Renal cortex interstitium (tissue), 11 donors: ENCODE results near the gene TMBIM6. TPM values are rescaled to one million over a fixed set of nuclear protein-coding genes. Genes with fewer than 3 reads are reported as not detected.

Source experiments
- DNase-seq, 11 donors: peaks; one replicate each; pipeline ENCODE4 v3.0.0-alpha.2; 2013; ENCODE audit warnings: low read depth in 9 of 11, low spot score in 4 of 11; ENCODE audit errors: extremely low read depth in 1 of 11
- polyA plus RNA-seq, 3 donors: library from polyadenylated mRNA; unstranded; fragments of 120-200 nt; gene quantifications; one replicate each; pipeline ENCODE4 v1.2.1, GENCODE V29; 2013; ENCODE audit not compliant: insufficient read length in 3 of 3

TMBIM6 gene
- polyA plus RNA-seq, 3 donors, result 665 to 770 (median 739) TPM

- no peak for DNase-seq
Observed at GRCh38 chr12:49787672-49788071, 46.3 kb downstream of the TMBIM6 start.

GRCh38 chr12:49789992-49790391, 48.6 kb downstream of the TMBIM6 start:
- peak in 2 of 11 donors; percentile 20 to 46 for DNase-seq

GRCh38 chr12:49790741-49791555, 49.6 kb downstream of the TMBIM6 start:
- peak in 1 of 11 donors; percentile 8 for DNase-seq

GRCh38 chr12:49791700-49792099, 50.3 kb downstream of the TMBIM6 start:
- no peak for DNase-seq

DNA sequence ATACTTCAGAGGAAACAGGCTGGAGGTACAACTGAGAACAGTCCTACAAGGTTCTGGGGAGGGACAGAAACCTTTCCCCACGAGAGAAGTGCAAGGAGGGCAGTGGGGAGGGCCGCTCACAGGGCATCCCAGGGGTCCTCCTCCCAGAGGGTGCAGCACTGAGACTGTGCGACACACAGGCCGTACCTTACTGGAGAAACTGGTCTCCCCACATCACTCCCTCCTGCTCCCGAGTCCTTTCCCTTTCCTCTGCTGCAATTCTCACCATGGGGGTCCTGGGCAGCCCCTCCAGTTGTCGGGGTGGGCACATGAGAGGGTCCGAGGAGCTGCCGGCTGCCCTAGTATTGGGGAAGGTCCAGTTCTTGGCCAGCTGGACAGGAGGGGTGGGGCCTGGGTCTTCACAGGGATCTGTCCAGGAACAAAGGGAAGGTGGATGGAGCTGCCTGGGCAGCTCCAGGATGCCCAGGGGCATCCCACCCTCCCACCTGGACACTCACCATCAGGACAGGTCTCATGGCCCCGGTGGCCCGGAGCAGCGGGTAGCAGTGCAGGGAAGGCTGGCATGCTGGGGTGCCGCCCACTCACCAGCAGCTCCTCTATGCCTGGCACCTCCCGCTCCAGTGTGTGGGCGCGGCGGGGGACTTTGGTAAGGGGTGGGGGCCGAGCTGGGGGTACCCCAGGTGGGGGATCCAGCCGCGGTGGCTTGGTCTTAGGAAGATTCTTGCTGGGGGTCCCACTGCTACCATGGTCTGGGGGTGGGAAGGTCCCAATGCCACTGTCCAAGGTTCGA, 51.0 kb downstream of the TMBIM6 start:
- DNase-seq, result no peak

GRCh38 chr12:49792976-49793580, 51.7 kb downstream of the TMBIM6 start:
- no peak for DNase-seq

- DNase-seq, result no peak
Observed at GRCh38 chr12:49793620-49794019, 52.3 kb downstream of the TMBIM6 start.

DNA sequence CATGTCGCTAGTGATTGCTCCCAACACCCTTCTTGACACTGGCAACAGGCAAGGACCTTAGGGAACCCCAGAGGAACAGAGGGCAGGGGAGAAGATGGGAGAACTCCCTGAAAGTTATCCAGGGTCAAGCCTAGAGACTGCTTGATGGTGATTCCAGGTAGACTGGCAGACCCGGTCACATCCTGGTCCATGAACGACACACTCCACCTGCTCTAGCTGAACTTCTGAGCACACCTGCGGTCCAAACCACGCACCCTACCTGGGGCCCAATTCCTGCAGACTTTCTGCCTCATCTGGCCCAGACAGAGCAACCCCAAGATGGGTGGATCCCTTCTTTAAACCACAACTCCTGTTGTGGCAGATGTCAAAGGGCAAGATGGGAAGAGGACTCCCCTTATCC, 52.7 kb downstream of the TMBIM6 start:
- no peak for DNase-seq

DNA sequence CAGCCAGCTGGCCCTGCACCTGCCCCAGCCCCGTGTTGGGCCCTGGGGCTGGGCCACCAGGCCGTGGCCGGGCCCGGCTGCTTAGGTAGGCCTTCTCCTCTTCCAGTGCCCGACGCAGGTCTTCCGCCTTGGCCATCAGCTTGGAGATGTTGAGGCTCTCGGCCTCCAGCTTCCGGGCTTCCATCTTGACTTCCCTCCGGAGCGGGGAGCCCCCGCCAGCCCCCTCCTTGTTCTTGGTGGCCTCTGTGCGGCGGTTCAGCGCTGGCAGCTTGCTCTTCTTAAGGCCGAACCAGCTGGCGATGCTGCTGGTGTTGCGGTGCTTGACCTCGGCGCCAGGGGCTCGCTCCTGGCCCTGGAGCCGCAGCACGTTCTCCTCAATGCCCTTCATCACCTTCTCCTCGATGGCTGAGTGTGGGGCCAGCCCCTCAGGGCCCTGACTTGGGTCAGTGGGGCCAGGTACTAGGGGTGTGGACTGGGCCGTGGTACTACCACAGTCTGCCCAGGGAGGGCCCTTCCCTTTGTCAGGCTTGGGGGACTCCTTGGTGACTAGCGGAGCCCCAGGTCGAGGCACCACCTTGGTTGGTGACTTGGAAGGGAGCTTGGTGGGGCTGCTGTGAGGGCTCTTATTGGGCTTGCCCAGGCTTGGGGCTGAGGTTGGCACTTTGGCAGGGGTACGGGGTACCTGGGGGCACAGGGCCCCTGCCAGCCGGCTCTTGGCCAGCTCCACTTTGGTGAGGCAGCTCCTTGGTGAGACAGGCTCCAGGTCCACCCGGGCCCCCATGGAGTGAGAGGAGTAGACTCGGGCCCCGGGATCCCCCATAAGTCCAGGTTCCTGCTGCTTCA, 53.7 kb downstream of the TMBIM6 start:
- DNase-seq, result no peak

- DNase-seq, result no peak
Observed at GRCh38 chr12:49795654-49796105, 54.3 kb downstream of the TMBIM6 start.

DNA sequence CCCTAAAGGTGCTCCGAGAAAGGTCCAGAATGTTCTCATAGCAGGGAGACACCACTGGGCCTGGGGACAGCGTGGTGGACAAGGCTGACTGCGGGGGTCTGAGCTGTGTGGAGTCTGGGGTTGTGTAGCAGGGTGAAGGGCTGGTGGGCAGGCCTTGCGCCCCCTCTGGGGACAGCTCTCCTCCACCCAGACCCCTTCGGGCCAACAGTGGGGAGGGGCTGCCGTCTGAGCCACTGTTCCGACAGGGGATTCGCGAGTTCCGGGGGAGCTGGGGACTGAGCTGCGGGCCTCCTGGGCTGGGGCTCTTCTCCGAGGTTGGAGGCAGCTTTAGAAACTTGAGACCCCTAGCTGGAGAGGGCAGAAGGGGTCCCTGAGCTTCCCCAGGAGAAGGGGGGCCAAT, 54.8 kb downstream of the TMBIM6 start:
- no peak for DNase-seq

- no peak for DNase-seq
Observed at GRCh38 chr12:49796606-49797448, 55.5 kb downstream of the TMBIM6 start.

DNA sequence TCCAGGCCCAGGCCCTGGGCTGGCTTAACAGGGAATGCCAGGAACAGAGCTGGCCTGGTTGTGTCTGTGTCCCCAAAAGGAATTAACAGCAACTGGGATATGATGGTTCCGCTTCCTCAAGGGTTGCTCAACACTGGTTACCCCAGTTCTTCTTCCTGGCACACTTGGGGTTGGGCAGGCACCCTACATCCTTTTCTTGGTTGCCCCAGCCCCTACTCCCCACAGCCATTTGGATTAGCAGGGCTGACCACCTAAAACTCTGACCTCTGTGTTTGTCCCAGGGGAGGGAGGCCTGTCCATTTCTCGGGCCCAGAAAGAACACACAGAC, 56.1 kb downstream of the TMBIM6 start:
- DNase-seq, result no peak

- DNase-seq, result no peak
Observed at GRCh38 chr12:49798248-49798647, 56.9 kb downstream of the TMBIM6 start.

- DNase-seq, result no peak
Observed at GRCh38 chr12:49798934-49799333, 57.6 kb downstream of the TMBIM6 start.

- no peak for DNase-seq
Observed at GRCh38 chr12:49800421-49801140, 59.2 kb downstream of the TMBIM6 start.

DNA sequence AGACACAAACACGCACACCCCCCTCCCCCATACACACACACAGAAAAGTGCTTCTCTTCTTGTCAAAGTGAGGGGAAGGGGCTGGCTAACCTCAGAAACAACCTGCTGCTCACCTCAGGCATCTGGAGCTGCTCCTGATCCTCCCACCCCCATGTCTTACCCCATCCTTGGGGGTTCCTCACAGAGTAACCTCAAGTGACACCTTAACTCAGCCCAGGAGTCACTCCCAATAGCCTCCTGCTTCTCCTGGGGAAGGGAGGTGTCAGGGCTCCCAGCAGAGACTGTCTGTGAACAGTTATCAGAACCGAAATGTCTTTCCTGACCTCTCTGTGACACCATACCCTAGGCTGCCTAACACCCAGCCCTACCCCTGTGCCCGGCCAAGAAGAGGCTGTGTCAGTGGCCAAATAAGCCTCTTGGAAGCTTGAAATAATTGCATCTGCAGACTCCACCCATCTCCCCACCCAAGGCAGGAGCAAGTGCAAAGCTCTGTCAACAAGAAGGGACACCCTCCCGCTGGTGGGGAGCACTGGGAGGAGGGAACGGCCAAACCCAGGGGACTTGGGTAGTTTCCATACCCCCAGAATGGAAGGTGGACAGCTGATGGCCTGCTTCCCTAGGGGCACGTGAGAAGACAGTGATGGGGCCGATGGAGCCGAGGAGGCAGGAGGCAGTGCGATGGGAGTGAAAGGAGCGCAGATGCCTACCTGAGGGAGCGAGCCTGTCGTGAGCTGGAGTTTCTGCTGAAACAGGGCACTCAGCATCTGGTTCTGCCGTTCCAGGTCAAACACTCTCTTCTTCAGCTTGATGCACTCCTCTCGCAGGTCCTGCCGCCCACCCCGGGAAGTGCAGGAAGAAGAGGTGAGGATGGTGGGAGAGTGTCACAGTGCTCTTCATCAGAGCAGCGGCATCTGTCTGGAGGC, 60.0 kb downstream of the TMBIM6 start:
- DNase-seq, result no peak
